H1 (cell line): ENCODE results near the gene SH3RF3. TPM values are rescaled to one million over a fixed set of nuclear protein-coding genes. Genes with fewer than 3 reads are reported as not detected.

Experiments
- CTCF ChIA-PET: fragments of 300-600 bp; sonication (Branson Sonifier 250); formaldehyde crosslinking; loops from one replicate; lab custom pipeline; 2021; ENCODE audit not compliant: partially characterized antibody; lab: Charles Lee
- POLR2A ChIA-PET: fragments of 300-600 bp; sonication (Branson Sonifier 250); formaldehyde crosslinking; loops from one replicate; lab custom pipeline; 2021; ENCODE audit warnings: inconsistent platforms; ENCODE audit not compliant: partially characterized antibody; lab: Charles Lee
- DNase-seq, 2 experiments: peaks; one replicate each; pipeline versions ENCODE4 v3.0.0 to v3.0.0-alpha.2; 2010 to 2022; ENCODE audit warnings: low spot score in 2 of 2, low read depth in 1 of 2, mixed read lengths in 1 of 2
- FAIRE-seq: peaks from 2 replicates; lab custom pipeline; 2011; peaks lifted over from hg19 to GRCh38; lab: Jason Lieb, UNC
- H2AFZ ChIP-seq: 2 replicates; pipeline ENCODE4 v1.8.1; 2012; ENCODE audit warnings: low read length, inconsistent platforms
- H2AK5ac ChIP-seq: 2 replicates; pipeline ENCODE4 v1.6.1; 2013; ENCODE audit warnings: low read depth, low read length
- H2BK120ac ChIP-seq: replicated peaks from 2 replicates; pipeline ENCODE3; 2013; ENCODE audit warnings: low read depth, low read length, inconsistent platforms
- H2BK12ac ChIP-seq: 2 replicates; pipeline ENCODE4 v1.6.1; 2013; ENCODE audit warnings: low read depth, low read length
- H2BK15ac ChIP-seq: 2 replicates; pipeline ENCODE4 v1.6.1; 2013; ENCODE audit warnings: low read length
- H2BK20ac ChIP-seq: 2 replicates; pipeline ENCODE4 v1.6.1; 2013; ENCODE audit warnings: low read length
- H2BK5ac ChIP-seq: 2 replicates; pipeline ENCODE4 v1.6.1; 2013; ENCODE audit warnings: low read depth, low read length
- H3K14ac ChIP-seq: 2 replicates; pipeline ENCODE4 v1.6.1; 2013; ENCODE audit warnings: inconsistent platforms; ENCODE audit not compliant: insufficient read length
- H3K18ac ChIP-seq: 2 replicates; pipeline ENCODE4 v1.6.1; 2013; ENCODE audit warnings: low read length; ENCODE audit errors: extremely low read depth
- H3K23ac ChIP-seq: 2 replicates; pipeline ENCODE4 v1.6.1; 2013; ENCODE audit warnings: inconsistent platforms; ENCODE audit not compliant: insufficient read length
- H3K23me2 ChIP-seq: 2 replicates; pipeline ENCODE4 v1.6.1; 2013; ENCODE audit warnings: low read depth, low read length
- H3K27ac ChIP-seq: 2 replicates; pipeline ENCODE4 v1.6.1; 2011; ENCODE audit warnings: low read depth, low read length, inconsistent platforms
- H3K27me3 ChIP-seq, 4 experiments: replicated peaks in 1 of 4; 1 replicate in 1 of 4; 2 replicates in 3 of 4; pipeline versions ENCODE4 v1.6.1 to v1.8.1; 2011 to 2013; ENCODE audit warnings: low read length in 3 of 4, mild to moderate bottlenecking in 3 of 4, inconsistent platforms in 2 of 4, mixed read lengths in 2 of 4, moderate library complexity in 1 of 4; ENCODE audit not compliant: control insufficient read depth in 3 of 4, insufficient read depth in 3 of 4; ENCODE audit errors: extremely low read depth in 1 of 4
- H3K36me3 ChIP-seq, 4 experiments: 2 replicates each; pipeline versions ENCODE4 v1.6.1 to v1.8.1; 2011 to 2013; ENCODE audit warnings: mild to moderate bottlenecking in 4 of 4, low read length in 3 of 4, moderate library complexity in 2 of 4, control low read depth in 1 of 4, inconsistent platforms in 1 of 4; ENCODE audit not compliant: insufficient read depth in 4 of 4, control insufficient read depth in 2 of 4
- H3K4ac ChIP-seq: replicated peaks from 2 replicates; pipeline ENCODE3; 2013; ENCODE audit warnings: low read length, low read depth, mixed read lengths, inconsistent platforms; ENCODE audit not compliant: insufficient read length
- H3K4me1 ChIP-seq, 4 experiments: replicated peaks in 1 of 4; 1 replicate in 1 of 4; 2 replicates in 3 of 4; pipeline versions ENCODE4 v1.6.1 to v1.8.1; 2011 to 2013; ENCODE audit warnings: low read length in 3 of 4, inconsistent platforms in 2 of 4, mixed read lengths in 1 of 4; ENCODE audit not compliant: insufficient read depth in 4 of 4, control insufficient read depth in 3 of 4
- H3K4me2 ChIP-seq, 2 experiments: 2 replicates each; pipeline versions ENCODE4 v1.6.1 to v1.8.1; 2011 to 2013; ENCODE audit warnings: low read depth in 2 of 2, low read length in 2 of 2, control low read depth in 1 of 2, inconsistent platforms in 1 of 2, mild to moderate bottlenecking in 1 of 2; ENCODE audit not compliant: insufficient read depth in 1 of 2
- H3K4me3 ChIP-seq, 4 experiments: fragments of 200-600, 300-600 bp in 1 of 4; sonication (generic), shearing (Covaris generic), sonication (Bioruptor Twin) in 1 of 4; 2 replicates each; pipeline versions ENCODE4 v1.5.1 to v1.8.1; 2011 to 2016; ENCODE audit warnings: low read length in 4 of 4, low read depth in 3 of 4, control low read depth in 2 of 4, inconsistent platforms in 2 of 4, mild to moderate bottlenecking in 2 of 4, mixed read lengths in 1 of 4, moderate library complexity in 1 of 4; ENCODE audit not compliant: insufficient read depth in 2 of 4; ENCODE audit errors: extremely low read depth in 1 of 4
- H3K56ac ChIP-seq: replicated peaks from 2 replicates; pipeline ENCODE3; 2013; ENCODE audit warnings: low read depth, mild to moderate bottlenecking, mixed read lengths, low read length, inconsistent platforms; ENCODE audit not compliant: insufficient read length
- H3K79me1 ChIP-seq: 2 replicates; pipeline ENCODE4 v1.6.1; 2013; ENCODE audit warnings: low read depth, low read length, control low read depth
- H3K79me2 ChIP-seq, 2 experiments: 2 replicates each; pipeline versions ENCODE4 v1.6.1 to v1.8.1; 2012 to 2013; ENCODE audit warnings: low read length in 2 of 2, mild to moderate bottlenecking in 2 of 2, inconsistent platforms in 1 of 2; ENCODE audit not compliant: insufficient read depth in 2 of 2, control insufficient read depth in 1 of 2
- H3K9ac ChIP-seq, 4 experiments: replicated peaks in 1 of 4; 1 replicate in 1 of 4; 2 replicates in 3 of 4; pipeline versions ENCODE4 v1.6.1 to v1.8.1; 2011 to 2013; ENCODE audit warnings: low read depth in 3 of 4, low read length in 3 of 4, control low read depth in 2 of 4, mild to moderate bottlenecking in 2 of 4, moderate library complexity in 2 of 4, inconsistent platforms in 1 of 4; ENCODE audit errors: extremely low read depth in 1 of 4
- H3K9me3 ChIP-seq, 2 experiments: 2 replicates each; pipeline versions ENCODE4 v1.6.1 to v1.8.1; 2012 to 2013; ENCODE audit warnings: mild to moderate bottlenecking in 2 of 2, moderate library complexity in 2 of 2, control low read depth in 1 of 2, inconsistent platforms in 1 of 2, low read depth in 1 of 2, low read length in 1 of 2, mixed read lengths in 1 of 2; ENCODE audit not compliant: insufficient read depth in 2 of 2
- H4K20me1 ChIP-seq, 2 experiments: replicated peaks in 1 of 2; 2 replicates each; pipeline versions ENCODE3 to v1.8.1; 2011 to 2013; ENCODE audit warnings: inconsistent platforms in 2 of 2, low read length in 2 of 2, mild to moderate bottlenecking in 1 of 2; ENCODE audit not compliant: insufficient read depth in 2 of 2, control insufficient read depth in 1 of 2
- H4K5ac ChIP-seq: 2 replicates; pipeline ENCODE4 v1.6.1; 2013; ENCODE audit warnings: low read length, low read depth, mixed read lengths, inconsistent platforms; ENCODE audit not compliant: insufficient read length
- H4K8ac ChIP-seq: 2 replicates; pipeline ENCODE4 v1.8.0; 2013; ENCODE audit warnings: mild to moderate bottlenecking, moderate library complexity, low read length, inconsistent platforms; ENCODE audit not compliant: insufficient read depth; ENCODE audit errors: extremely low read depth
- H4K91ac ChIP-seq: replicated peaks from 2 replicates; pipeline ENCODE3; 2013; ENCODE audit warnings: low read length, mixed read lengths, inconsistent platforms; ENCODE audit not compliant: insufficient read length
- ASH2L ChIP-seq: fragments of 200-600, 300-600 bp; sonication (generic); IDR thresholded peaks from one replicate; pipeline ENCODE4 v1.7.1; 2017; ENCODE audit warnings: low read length
- BACH1 ChIP-seq: IDR thresholded peaks from 2 replicates; pipeline ENCODE4 v1.6.1; 2012; ENCODE audit warnings: low read length, improper control_type of control experiment
- CHD1 ChIP-seq: IDR thresholded peaks from 2 replicates; pipeline ENCODE4 v1.6.1; 2012; ENCODE audit warnings: low read depth, low read length, improper control_type of control experiment
- RAD21 ChIP-seq, 2 experiments: IDR thresholded peaks in 1 of 2; conservative IDR thresholded peaks in 1 of 2; 2 replicates each; pipeline ENCODE4 v1.6.1; 2011; ENCODE audit warnings: low read depth in 2 of 2, low read length in 2 of 2, improper control_type of control experiment in 1 of 2, inconsistent platforms in 1 of 2, mild to moderate bottlenecking in 1 of 2, moderate library complexity in 1 of 2
- SIN3A ChIP-seq, 2 experiments: IDR thresholded peaks in 1 of 2; conservative IDR thresholded peaks in 1 of 2; 2 replicates each; pipeline ENCODE4 v1.6.1; 2011 to 2012; ENCODE audit warnings: low read length in 2 of 2, improper control_type of control experiment in 1 of 2, low read depth in 1 of 2, mild to moderate bottlenecking in 1 of 2
- SRF ChIP-seq: IDR thresholded peaks from 2 replicates; pipeline ENCODE4 v1.6.1; 2011; ENCODE audit warnings: mild to moderate bottlenecking, low read depth, low read length, moderate library complexity
- WGBS, 2 experiments: shearing (Covaris generic) in 1 of 2; methylation state at CpG; one replicate each; pipeline versions ENCODE4 v1.1.6 to v1.1.7; 2013 to 2015; ENCODE audit warnings: low lambda C conversion rate in 2 of 2, mixed read lengths in 2 of 2, inconsistent platforms in 1 of 2, low coverage in 1 of 2, missing lambda C conversion rate in 1 of 2; ENCODE audit not compliant: insufficient replicate concordance in 2 of 2, insufficient coverage in 1 of 2, insufficient read length in 1 of 2; ENCODE audit errors: extremely low coverage in 1 of 2, missing lambda C conversion rate in 1 of 2; 5-methylcytosine and 5-hydroxymethylcytosine counted together
- polyA plus RNA-seq, 7 experiments: library from polyadenylated mRNA; depleted of rRNA in 3 of 7; stranded (reverse) in 5 of 7; unstranded in 2 of 7; fragments of >200 nt in 5 of 7; fragments of 200-250 nt in 2 of 7; gene quantifications; 1 replicate in 5 of 7; 2 replicates in 1 of 7; 4 replicates in 1 of 7; pipeline versions ENCODE4 v1.2.1 to v1.2.3, GENCODE V29; 2011 to 2013; ENCODE audit warnings: missing spikeins in 2 of 7, mixed read lengths in 2 of 7
- total RNA-seq: library from RNA; stranded (reverse); fragmentation: NEBNext Ultra II Directional; extraction: Animal tissue kit (Norgen Biotek cat#: 25700); gene quantifications from 2 replicates; pipeline ENCODE4 v1.2.1, GENCODE V29; 2021
- TF ChIP-seq, protein P1 (sequence below): IDR thresholded peaks from 2 replicates; pipeline ENCODE4 v1.6.1; 2012; ENCODE audit warnings: inconsistent platforms
- TF ChIP-seq, protein P2 (sequence below): IDR thresholded peaks from 2 replicates; pipeline ENCODE4 v1.6.1; 2011; ENCODE audit warnings: low read length, improper control_type of control experiment

Gene SH3RF3
- total and polyA plus RNA-seq, 2 of the 8 experiments (the other 6 are each of a cell fraction or from before 2014, with no cell fraction given): 0.11 to 0.65 TPM

DNA sequence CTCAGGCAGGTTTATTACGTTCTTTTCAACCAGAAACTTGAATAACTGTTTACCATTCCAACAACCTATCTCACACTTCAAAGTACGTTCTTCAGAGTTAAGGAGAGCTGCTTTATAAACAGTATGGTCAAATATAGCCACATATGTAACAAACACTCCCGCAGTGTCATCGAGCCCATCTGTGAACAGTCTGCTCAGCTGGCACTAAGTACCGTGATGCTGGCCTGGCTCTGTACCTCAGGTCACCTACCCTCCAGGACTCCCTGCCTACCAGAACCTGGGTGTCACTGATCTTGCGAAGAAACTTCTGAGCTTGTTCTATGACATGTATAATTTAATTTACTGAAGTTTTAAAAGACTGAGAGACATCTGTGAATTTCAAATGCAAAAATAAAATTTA lies 413.4 kb downstream of the SH3RF3 start:
- H3K79me2 ChIP-seq: no peaks in the 10 kb centered on the region
- no peaks in the 10 kb centered on the region for H3K9me3 ChIP-seq
- H4K5ac ChIP-seq: no peak overlapping the region
- no peak overlapping the region for H3K18ac ChIP-seq
- CTCF ChIA-PET: interaction anchor here (0.9 to 1.4 kb wide), 4 partner anchors 14 to 173 kb away, joined by 3 to 5 read pairs (median 3); no protein-coding TSS in a partner anchor
- no peaks in the 10 kb centered on the region for H3K79me1 ChIP-seq
- 87% methylated on average over 6 of the region's 6 CpGs; no CpG with 5 or more reads in 1 of the 2 experiments for WGBS, 2 experiments
- H2AFZ ChIP-seq: no peak overlapping the region
- H2BK12ac ChIP-seq: no peak overlapping the region
- FAIRE-seq (no peak), DNase-seq (no peak)
- no peak overlapping the region for H4K8ac ChIP-seq
- H3K27ac ChIP-seq: no peak overlapping the region
- H4K20me1 ChIP-seq: peaks cover 0 to 5% of the 10 kb centered on the region in 2 experiments
- POLR2A ChIA-PET: no interaction called here
- H2BK20ac ChIP-seq: no peak overlapping the region
- H3K23ac ChIP-seq: no peak overlapping the region
- no peak overlapping the region for H3K4me3 ChIP-seq
- no peak overlapping the region for H3K4ac ChIP-seq
- no peak overlapping the region for H4K91ac ChIP-seq
- H3K36me3 ChIP-seq: no peaks in the 10 kb centered on the region
- H3K4me2 ChIP-seq: no peak overlapping the region
- H3K23me2 ChIP-seq: no peaks in the 10 kb centered on the region
- no peak overlapping the region for H2BK15ac ChIP-seq
- H2BK5ac ChIP-seq: no peak overlapping the region
- H3K14ac ChIP-seq: no peak overlapping the region
- TF ChIP-seq BACH1: no peak
- TF ChIP-seq ASH2L: no peak
- TF ChIP-seq CHD1: no peak
- TF ChIP-seq, protein P1, sequence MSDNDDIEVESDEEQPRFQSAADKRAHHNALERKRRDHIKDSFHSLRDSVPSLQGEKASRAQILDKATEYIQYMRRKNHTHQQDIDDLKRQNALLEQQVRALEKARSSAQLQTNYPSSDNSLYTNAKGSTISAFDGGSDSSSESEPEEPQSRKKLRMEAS: no peak
- no peak for TF ChIP-seq RAD21 (IDR thresholded peaks at IDR 0.05 in 1 of 2, conservative IDR thresholded peaks at IDR 0.05 in 1 of 2; ENCODE audit: low read depth in 2 of 2, low read length in 2 of 2)
- TF ChIP-seq SIN3A (conservative IDR thresholded peaks at IDR 0.05 in 1 of 2, IDR thresholded peaks at IDR 0.05 in 1 of 2; ENCODE audit: low read depth in 1 of 2, low read length in 2 of 2): no peak
- TF ChIP-seq, protein P2, sequence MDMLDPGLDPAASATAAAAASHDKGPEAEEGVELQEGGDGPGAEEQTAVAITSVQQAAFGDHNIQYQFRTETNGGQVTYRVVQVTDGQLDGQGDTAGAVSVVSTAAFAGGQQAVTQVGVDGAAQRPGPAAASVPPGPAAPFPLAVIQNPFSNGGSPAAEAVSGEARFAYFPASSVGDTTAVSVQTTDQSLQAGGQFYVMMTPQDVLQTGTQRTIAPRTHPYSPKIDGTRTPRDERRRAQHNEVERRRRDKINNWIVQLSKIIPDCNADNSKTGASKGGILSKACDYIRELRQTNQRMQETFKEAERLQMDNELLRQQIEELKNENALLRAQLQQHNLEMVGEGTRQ: no peak
- no peak for TF ChIP-seq SRF
- TF ChIP-seq, all 59 proteins: peak for 0
- no peaks in the 10 kb centered on the region; a peak in 1 of 7 replicates for H3K4me1 ChIP-seq
- H2AK5ac ChIP-seq: no peak overlapping the region
- H3K56ac ChIP-seq: no peak overlapping the region
- no peak overlapping the region for H2BK120ac ChIP-seq
- no peaks in the 10 kb centered on the region for H3K27me3 ChIP-seq
- H3K9ac ChIP-seq: no peak overlapping the region
